B cell (primary cell): ENCODE data around the gene SLC6A20.
"Not testable (repeated sequence)": the region's sequence is repeated elsewhere in the genome, so short reads cannot be mapped to it uniquely, and the experiment has no call there.

Source experiments
- CTCF ChIP-seq: fragments of 200-600 bp; IDR thresholded peaks from one replicate; pipeline ENCODE4 v1.8.0; 2022; ENCODE audit warnings: antibody characterized with exemption, mild to moderate bottlenecking
- EZH2 ChIP-seq: IDR thresholded peaks from 2 replicates; pipeline ENCODE4 v1.6.1; 2012; ENCODE audit warnings: borderline replicate concordance, low read depth, mild to moderate bottlenecking, moderate library complexity, low read length; ENCODE audit not compliant: insufficient read depth, poor library complexity, severe bottlenecking

- TF ChIP-seq CTCF, EZH2: not testable (repeated sequence)
These were observed 39.2 kb downstream of the SLC6A20 start for GRCh38 chr3:45757141-45757540.
